Measurements from ENCODE around the gene SH3RF2.

DNA sequence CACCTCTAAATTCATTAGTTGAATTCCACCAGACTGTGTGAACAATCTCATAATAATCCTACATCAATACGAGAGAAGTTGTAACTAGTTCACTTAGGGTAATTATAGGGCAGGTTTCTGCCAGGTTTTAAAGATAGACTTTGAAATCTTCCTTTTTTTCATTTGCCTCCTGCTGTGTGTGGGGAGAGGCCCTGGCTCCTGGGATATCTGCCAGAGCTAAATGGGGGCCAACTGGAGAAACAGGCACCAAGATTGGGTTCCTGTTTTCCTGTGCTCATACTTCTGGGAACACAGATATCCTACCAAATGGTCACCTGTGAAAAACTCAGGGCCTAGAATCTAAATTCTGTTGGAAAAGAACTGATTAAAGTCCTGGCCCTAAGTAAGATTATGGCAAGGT, 42.3 kb downstream of the SH3RF2 start:
- TF ChIP-seq, protein P1, sequence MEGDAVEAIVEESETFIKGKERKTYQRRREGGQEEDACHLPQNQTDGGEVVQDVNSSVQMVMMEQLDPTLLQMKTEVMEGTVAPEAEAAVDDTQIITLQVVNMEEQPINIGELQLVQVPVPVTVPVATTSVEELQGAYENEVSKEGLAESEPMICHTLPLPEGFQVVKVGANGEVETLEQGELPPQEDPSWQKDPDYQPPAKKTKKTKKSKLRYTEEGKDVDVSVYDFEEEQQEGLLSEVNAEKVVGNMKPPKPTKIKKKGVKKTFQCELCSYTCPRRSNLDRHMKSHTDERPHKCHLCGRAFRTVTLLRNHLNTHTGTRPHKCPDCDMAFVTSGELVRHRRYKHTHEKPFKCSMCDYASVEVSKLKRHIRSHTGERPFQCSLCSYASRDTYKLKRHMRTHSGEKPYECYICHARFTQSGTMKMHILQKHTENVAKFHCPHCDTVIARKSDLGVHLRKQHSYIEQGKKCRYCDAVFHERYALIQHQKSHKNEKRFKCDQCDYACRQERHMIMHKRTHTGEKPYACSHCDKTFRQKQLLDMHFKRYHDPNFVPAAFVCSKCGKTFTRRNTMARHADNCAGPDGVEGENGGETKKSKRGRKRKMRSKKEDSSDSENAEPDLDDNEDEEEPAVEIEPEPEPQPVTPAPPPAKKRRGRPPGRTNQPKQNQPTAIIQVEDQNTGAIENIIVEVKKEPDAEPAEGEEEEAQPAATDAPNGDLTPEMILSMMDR (IDR thresholded peaks at IDR 0.05 in 8 of 11, conservative IDR thresholded peaks at IDR 0.05 in 3 of 11), result no peak
- TF ChIP-seq POLR2A (IDR thresholded peaks at IDR 0.05), result no peak
- TF ChIP-seq POLR2AphosphoS5 (IDR thresholded peaks at IDR 0.05), result no peak
